K562 (cell line): ENCODE data around the gene CTCF. TPM values are rescaled to one million over a fixed set of nuclear protein-coding genes. Genes with fewer than 3 reads are reported as not detected.

Source experiments
- C11orf30 ChIP-seq: fragments of 450-650 bp; IDR thresholded peaks from 2 replicates; pipeline ENCODE4 v1.6.1; 2016; ENCODE audit warnings: low read depth, mild to moderate bottlenecking
- CHD4 ChIP-seq: fragments of 200-600 bp; sonication (generic); IDR thresholded peaks from 3 replicates; pipeline ENCODE4 v1.6.1; 2012; ENCODE audit warnings: low read depth, mild to moderate bottlenecking, mixed read lengths, low read length, inconsistent platforms; ENCODE audit not compliant: insufficient read depth, insufficient replicate concordance, poor library complexity, severe bottlenecking
- FOXP1 ChIP-seq: sonication (generic); formaldehyde crosslinking; IDR thresholded peaks from 2 replicates; pipeline ENCODE4 v1.8.0; 2022; ENCODE audit warnings: mild to moderate bottlenecking, missing genetic modification reagents
- GATAD2A ChIP-seq: fragments of 450-650 bp; IDR thresholded peaks from 2 replicates; pipeline ENCODE4 v1.6.1; 2017
- ILK ChIP-seq: fragments of 450-650 bp; IDR thresholded peaks from 2 replicates; pipeline ENCODE4 v1.6.1; 2016; ENCODE audit warnings: missing genetic modification characterization, low read depth, mild to moderate bottlenecking, missing compliant biosample characterization, moderate library complexity, borderline replicate concordance
- KDM2B ChIP-seq: fragments of 250-450 bp; sonication (Bioruptor Pico); IDR thresholded peaks from 2 replicates; pipeline ENCODE4 v1.8.0; 2021; ENCODE audit warnings: mild to moderate bottlenecking, moderate library complexity
- KDM5B ChIP-seq: fragments of 200-600 bp; sonication (generic); IDR thresholded peaks from 2 replicates; pipeline ENCODE4 v1.6.1; 2012; ENCODE audit warnings: low read depth, mild to moderate bottlenecking, moderate library complexity, low read length, control low read depth, inconsistent platforms; ENCODE audit not compliant: insufficient replicate concordance
- KLF13 ChIP-seq: fragments of 450-650 bp; IDR thresholded peaks from 2 replicates; pipeline ENCODE4 v1.6.1; 2016; ENCODE audit warnings: missing genetic modification characterization, low read depth, mild to moderate bottlenecking, missing compliant biosample characterization, moderate library complexity, borderline replicate concordance
- NR2F6 ChIP-seq: fragments of 450-650 bp; formaldehyde crosslinking; IDR thresholded peaks from 2 replicates; pipeline ENCODE4 v1.4.0; 2020; ENCODE audit warnings: mild to moderate bottlenecking
- NRF1 ChIP-seq, 2 experiments: fragments of 450-650 bp; IDR thresholded peaks in 1 of 2; conservative IDR thresholded peaks in 1 of 2; 2 replicates each; pipeline ENCODE4 v1.6.1; 2014; ENCODE audit warnings: mild to moderate bottlenecking in 2 of 2
- PHB2 ChIP-seq: fragments of 450-650 bp; IDR thresholded peaks from 2 replicates; pipeline ENCODE4 v1.6.1; 2017; ENCODE audit warnings: low read depth
- POLR2A ChIP-seq: fragments of 450-650 bp; conservative IDR thresholded peaks from 2 replicates; pipeline ENCODE4 v1.6.1; 2016
- POLR2H ChIP-seq: IDR thresholded peaks from 2 replicates; pipeline ENCODE4 v1.6.1; 2016; ENCODE audit warnings: missing genetic modification characterization, low read depth, mild to moderate bottlenecking, control low read depth, missing compliant biosample characterization, moderate library complexity
- PURB ChIP-seq: sonication (generic); formaldehyde crosslinking; IDR thresholded peaks from 2 replicates; pipeline ENCODE4 v1.9.0; 2021; ENCODE audit warnings: low read depth, mild to moderate bottlenecking, missing genetic modification reagents
- SIN3A ChIP-seq, 2 experiments: fragments of 150-350 bp in 1 of 2; IDR thresholded peaks; 2 replicates each; pipeline ENCODE4 v1.6.1; 2011 to 2016; ENCODE audit warnings: borderline replicate concordance in 2 of 2, low read depth in 2 of 2, low read length in 2 of 2, mild to moderate bottlenecking in 2 of 2, moderate library complexity in 2 of 2; ENCODE audit not compliant: control insufficient read depth in 1 of 2
- ZNF764 ChIP-seq: fragments of 250-450 bp; sonication (Bioruptor Pico); IDR thresholded peaks from 2 replicates; pipeline ENCODE4 v1.4.0; 2020; ENCODE audit warnings: low read depth, mild to moderate bottlenecking, moderate library complexity
- ZNF780A ChIP-seq: fragments of 250-450 bp; sonication (Bioruptor Pico); IDR thresholded peaks from 2 replicates; pipeline ENCODE4 v1.5.0; 2021; ENCODE audit warnings: mild to moderate bottlenecking
- polyA plus RNA-seq, 8 experiments: library from polyadenylated mRNA; depleted of rRNA in 4 of 8; stranded (reverse) in 5 of 8; unstranded in 3 of 8; fragments of >200 nt; fragmentation: Nextera tagmentation in 2 of 8; fragmentation: Illumina TruSeq in 1 of 8; extraction: Ambion mirVana in 2 of 8; extraction: Trizol in 1 of 8; gene quantifications; 2 replicates each; pipeline versions ENCODE4 v1.2.1 to v1.2.3, GENCODE V29; 2011 to 2014; ENCODE audit warnings: inconsistent platforms in 1 of 8, missing spikeins in 1 of 8
- total RNA-seq, 7 experiments: library from RNA; depleted of rRNA in 6 of 7; stranded (reverse); fragments of >200 nt in 6 of 7; fragmentation: Illumina TruSeq in 2 of 7; extraction: Trizol in 2 of 7; gene quantifications; 2 replicates each; pipeline versions ENCODE4 v1.2.1 to v1.2.3, GENCODE V29; 2011 to 2021; ENCODE audit warnings: low replicate concordance in 1 of 7
- TF ChIP-seq, protein P1 (sequence below): sonication (generic); formaldehyde crosslinking; IDR thresholded peaks from 2 replicates; pipeline ENCODE4 v1.9.0; 2022; ENCODE audit warnings: mild to moderate bottlenecking, missing genetic modification reagents
- TF ChIP-seq, protein P2 (sequence below): sonication (generic); formaldehyde crosslinking; IDR thresholded peaks from 2 replicates; pipeline ENCODE4 v1.8.0; 2022; ENCODE audit warnings: missing genetic modification reagents, mild to moderate bottlenecking, moderate library complexity, borderline replicate concordance
- TF ChIP-seq, protein P3 (sequence below): fragments of 450-650 bp; IDR thresholded peaks from 2 replicates; pipeline ENCODE4 v1.7.1; 2018; ENCODE audit warnings: mild to moderate bottlenecking, low read depth; ENCODE audit not compliant: partially characterized antibody
- TF ChIP-seq, protein P4 (sequence below): fragments of 450-650 bp; IDR thresholded peaks from 2 replicates; pipeline ENCODE4 v1.6.1; 2017; ENCODE audit warnings: antibody characterized with exemption, mild to moderate bottlenecking

CTCF gene
- total and polyA plus RNA-seq, 9 of the 15 experiments (the other 6 are each of a cell fraction or from before 2014, with no cell fraction given): 7.8 to 49.2 (median 33.9) TPM

DNA sequence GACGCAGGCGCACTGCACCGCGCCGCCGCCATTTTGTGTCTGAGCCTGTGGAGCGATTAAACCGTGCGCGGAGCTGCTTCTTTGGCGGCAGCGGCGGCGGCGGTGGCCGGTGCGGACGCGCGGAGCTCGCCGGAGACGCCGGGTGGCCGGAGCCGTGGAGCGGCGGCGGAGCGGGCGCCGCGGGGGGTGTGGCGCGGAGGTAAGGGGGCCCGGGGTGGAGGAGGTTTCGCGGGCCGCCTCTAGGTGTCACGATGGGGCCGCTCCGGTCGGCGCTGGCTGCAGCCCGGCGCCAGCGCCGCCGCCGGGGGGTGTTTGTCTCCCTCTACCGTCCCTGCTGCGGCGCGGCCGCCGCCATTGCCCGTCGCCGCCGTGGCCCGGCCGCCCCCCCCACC is at the start of gene CTCF (continued):
- TF ChIP-seq, protein P1, sequence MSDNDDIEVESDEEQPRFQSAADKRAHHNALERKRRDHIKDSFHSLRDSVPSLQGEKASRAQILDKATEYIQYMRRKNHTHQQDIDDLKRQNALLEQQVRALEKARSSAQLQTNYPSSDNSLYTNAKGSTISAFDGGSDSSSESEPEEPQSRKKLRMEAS (CRISPR knock-in tag): no peak
- TF ChIP-seq NR2F6 (CRISPR knock-in tag) (no peak), POLR2H (tag) (no peak; the same call in 1 of the 2 replicates), CHD4 (no peak), PHB2 (no peak), KDM2B (CRISPR knock-in tag) (no peak), ZNF780A (CRISPR knock-in tag) (no peak), KDM5B (no peak), FOXP1 (CRISPR knock-in tag) (no peak), SIN3A (IDR thresholded peaks at IDR 0.05; ENCODE audit: borderline replicate concordance in 2 of 2, control insufficient read depth in 1 of 2, low read depth in 2 of 2, low read length in 2 of 2) (peak in 1 of 2 experiments; percentile 52; a peak in 1 of 4 replicates), C11orf30 (no peak), KLF13 (tag) (no peak), NRF1 (conservative IDR thresholded peaks at IDR 0.05 in 1 of 2, IDR thresholded peaks at IDR 0.05 in 1 of 2) (peak; percentile 91 to 92; a peak in 2 of 4 replicates), ILK (tag) (no peak), PURB (CRISPR knock-in tag) (no peak), GATAD2A (no peak), ZNF764 (no peak), POLR2A (no peak)
- TF ChIP-seq, protein P2, sequence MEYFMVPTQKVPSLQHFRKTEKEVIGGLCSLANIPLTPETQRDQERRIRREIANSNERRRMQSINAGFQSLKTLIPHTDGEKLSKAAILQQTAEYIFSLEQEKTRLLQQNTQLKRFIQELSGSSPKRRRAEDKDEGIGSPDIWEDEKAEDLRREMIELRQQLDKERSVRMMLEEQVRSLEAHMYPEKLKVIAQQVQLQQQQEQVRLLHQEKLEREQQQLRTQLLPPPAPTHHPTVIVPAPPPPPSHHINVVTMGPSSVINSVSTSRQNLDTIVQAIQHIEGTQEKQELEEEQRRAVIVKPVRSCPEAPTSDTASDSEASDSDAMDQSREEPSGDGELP (CRISPR knock-in tag): no peak
- TF ChIP-seq, protein P3, sequence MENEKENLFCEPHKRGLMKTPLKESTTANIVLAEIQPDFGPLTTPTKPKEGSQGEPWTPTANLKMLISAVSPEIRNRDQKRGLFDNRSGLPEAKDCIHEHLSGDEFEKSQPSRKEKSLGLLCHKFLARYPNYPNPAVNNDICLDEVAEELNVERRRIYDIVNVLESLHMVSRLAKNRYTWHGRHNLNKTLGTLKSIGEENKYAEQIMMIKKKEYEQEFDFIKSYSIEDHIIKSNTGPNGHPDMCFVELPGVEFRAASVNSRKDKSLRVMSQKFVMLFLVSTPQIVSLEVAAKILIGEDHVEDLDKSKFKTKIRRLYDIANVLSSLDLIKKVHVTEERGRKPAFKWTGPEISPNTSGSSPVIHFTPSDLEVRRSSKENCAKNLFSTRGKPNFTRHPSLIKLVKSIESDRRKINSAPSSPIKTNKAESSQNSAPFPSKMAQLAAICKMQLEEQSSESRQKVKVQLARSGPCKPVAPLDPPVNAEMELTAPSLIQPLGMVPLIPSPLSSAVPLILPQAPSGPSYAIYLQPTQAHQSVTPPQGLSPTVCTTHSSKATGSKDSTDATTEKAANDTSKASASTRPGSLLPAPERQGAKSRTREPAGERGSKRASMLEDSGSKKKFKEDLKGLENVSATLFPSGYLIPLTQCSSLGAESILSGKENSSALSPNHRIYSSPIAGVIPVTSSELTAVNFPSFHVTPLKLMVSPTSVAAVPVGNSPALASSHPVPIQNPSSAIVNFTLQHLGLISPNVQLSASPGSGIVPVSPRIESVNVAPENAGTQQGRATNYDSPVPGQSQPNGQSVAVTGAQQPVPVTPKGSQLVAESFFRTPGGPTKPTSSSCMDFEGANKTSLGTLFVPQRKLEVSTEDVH: no peak
- TF ChIP-seq, protein P4, sequence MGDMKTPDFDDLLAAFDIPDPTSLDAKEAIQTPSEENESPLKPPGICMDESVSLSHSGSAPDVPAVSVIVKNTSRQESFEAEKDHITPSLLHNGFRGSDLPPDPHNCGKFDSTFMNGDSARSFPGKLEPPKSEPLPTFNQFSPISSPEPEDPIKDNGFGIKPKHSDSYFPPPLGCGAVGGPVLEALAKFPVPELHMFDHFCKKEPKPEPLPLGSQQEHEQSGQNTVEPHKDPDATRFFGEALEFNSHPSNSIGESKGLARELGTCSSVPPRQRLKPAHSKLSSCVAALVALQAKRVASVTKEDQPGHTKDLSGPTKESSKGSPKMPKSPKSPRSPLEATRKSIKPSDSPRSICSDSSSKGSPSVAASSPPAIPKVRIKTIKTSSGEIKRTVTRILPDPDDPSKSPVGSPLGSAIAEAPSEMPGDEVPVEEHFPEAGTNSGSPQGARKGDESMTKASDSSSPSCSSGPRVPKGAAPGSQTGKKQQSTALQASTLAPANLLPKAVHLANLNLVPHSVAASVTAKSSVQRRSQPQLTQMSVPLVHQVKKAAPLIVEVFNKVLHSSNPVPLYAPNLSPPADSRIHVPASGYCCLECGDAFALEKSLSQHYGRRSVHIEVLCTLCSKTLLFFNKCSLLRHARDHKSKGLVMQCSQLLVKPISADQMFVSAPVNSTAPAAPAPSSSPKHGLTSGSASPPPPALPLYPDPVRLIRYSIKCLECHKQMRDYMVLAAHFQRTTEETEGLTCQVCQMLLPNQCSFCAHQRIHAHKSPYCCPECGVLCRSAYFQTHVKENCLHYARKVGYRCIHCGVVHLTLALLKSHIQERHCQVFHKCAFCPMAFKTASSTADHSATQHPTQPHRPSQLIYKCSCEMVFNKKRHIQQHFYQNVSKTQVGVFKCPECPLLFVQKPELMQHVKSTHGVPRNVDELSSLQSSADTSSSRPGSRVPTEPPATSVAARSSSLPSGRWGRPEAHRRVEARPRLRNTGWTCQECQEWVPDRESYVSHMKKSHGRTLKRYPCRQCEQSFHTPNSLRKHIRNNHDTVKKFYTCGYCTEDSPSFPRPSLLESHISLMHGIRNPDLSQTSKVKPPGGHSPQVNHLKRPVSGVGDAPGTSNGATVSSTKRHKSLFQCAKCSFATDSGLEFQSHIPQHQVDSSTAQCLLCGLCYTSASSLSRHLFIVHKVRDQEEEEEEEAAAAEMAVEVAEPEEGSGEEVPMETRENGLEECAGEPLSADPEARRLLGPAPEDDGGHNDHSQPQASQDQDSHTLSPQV: peak; percentile 55; the same call in 1 of the 2 replicates
